Fibroblast of mammary gland (primary cell): ENCODE measurements around the gene MTMR3.

Experiments used
- DNase-seq: peaks from one replicate; pipeline ENCODE4 v3.0.0-alpha.2; 2010; ENCODE audit warnings: low read depth
- H3K4me3 ChIP-seq: 2 replicates; pipeline ENCODE4 v1.5.1; 2011; ENCODE audit warnings: low read depth, mild to moderate bottlenecking, low read length, moderate library complexity; ENCODE audit not compliant: control insufficient read depth
- CTCF ChIP-seq: conservative IDR thresholded peaks from 2 replicates; pipeline ENCODE4 v1.5.1; 2011; ENCODE audit warnings: low read depth, low read length, inconsistent platforms; ENCODE audit not compliant: control insufficient read depth, insufficient read depth

The MTMR3 gene

DNA sequence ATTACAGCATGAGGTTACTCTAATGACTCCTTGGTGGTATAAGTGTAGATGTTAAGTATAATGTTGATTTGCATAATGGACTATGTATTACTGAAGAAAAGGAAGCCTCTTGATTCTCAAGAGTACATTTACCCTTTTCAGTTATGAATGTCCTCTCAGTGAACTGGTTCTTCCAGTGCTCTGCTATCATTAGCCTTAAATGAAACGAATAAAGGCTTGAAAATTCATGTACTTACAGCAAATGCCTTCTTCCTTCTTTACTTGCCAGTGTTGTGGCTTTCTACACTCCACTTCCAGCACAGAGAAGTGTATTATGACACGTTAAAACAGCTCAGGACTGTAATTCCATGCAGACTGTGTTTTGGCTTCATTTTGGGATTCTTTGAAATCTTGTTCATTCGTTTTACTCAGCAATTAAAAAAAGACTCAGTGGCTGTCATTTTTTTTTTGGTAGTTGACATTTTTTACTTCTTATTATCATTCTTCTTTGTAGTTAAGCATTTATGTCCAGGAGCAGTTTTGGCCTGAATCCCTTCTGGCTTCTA, 96.9 kb downstream of the MTMR3 start:
- no peak overlapping the region for H3K4me3 ChIP-seq
- no peak for DNase-seq
- no peak for TF ChIP-seq CTCF

DNA sequence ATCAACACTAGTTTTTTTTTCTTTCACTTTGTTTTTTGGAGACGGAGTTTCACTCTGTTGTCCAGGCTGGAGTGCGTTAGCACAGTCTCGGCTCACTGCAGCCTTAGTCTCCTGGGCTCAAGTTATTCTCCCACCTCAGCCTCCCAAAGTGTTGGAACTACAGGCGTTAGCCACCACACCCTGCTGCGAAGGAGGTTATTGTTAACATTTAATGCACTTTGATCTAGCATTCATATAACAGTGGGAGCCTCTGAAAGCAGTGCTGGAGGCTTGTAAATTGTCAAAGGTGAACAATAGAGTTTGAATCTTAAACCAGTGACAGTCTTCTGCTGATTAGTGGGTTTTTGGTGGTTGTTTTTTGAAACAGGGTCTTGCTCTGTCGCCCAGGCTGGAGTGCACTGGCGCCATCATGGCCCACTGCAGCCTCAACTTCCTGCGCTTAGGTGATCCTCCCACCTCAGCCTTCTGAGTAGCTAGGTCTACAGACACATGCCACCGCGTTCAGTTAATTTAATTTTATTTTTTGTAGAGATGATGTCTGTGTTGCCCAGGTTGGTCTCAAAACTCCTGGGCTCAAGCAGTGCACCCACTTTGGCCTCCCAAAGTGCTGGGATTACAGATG, 100.4 kb downstream of the MTMR3 start:
- no peak overlapping the region for H3K4me3 ChIP-seq
- no peak for DNase-seq
- no peak for TF ChIP-seq CTCF

DNA sequence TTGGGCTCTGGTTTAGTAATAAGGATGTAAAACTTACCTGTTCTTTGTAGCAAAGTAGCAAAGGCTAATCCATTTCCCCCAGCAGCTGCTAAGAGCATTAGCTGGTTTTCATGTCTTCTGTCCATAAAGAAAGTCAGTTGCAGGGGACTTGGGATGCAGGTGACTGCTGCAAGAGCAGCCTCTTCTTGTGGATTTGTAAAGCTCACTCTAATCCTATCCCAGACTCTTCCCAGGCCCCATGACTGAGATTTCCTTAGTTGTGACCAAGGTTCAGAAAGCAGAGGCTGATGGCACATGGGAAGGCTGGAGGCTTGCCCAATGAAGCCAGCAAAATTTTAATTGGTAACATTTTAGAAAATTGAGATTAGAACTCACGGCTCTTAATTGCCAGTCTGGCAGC, 102.9 kb downstream of the MTMR3 start:
- no peak for DNase-seq
- no peak overlapping the region for H3K4me3 ChIP-seq
- no peak for TF ChIP-seq CTCF

DNA sequence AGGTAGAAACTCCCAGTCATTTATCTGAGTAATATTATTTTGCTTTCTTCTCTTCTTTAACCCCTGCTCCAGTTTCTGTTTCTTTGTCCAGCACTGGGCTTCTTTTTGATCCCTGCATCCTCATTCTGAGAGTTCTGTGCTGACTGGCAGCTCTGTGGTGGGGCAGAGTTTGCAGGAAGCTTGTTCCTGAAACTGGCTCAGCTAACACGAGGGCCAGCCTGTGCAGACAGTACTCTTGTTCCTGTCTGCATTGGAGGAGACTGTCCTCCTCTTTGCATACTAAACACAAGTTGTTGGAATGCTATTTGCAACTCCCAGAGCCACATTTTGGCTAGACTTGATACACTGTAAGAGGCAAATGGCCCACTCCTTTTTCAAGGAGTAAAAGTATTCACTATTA, 104.2 kb downstream of the MTMR3 start:
- TF ChIP-seq CTCF = no peak
- H3K4me3 ChIP-seq = no peak overlapping the region
- no peak for DNase-seq

DNA sequence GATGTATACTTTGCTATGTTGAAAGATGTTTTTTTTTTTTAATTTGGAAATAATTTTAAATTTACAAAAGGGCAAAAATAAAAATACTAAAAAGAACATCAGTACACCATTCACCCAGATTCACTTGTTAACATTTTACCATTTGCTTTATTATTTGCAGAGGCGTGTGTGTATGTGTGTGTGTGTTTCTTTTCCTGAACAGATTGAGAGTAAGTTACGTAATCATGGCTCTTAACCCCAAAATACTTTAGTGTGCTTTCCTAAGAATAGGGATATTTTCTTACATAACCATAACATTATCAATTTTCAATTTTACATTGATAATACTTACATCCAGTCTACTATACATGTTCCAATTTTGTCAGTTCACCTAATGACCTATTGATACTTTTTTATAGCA, 105.7 kb downstream of the MTMR3 start:
- TF ChIP-seq CTCF = no peak
- peak; percentile 23 for DNase-seq
- no peak overlapping the region for H3K4me3 ChIP-seq

DNA sequence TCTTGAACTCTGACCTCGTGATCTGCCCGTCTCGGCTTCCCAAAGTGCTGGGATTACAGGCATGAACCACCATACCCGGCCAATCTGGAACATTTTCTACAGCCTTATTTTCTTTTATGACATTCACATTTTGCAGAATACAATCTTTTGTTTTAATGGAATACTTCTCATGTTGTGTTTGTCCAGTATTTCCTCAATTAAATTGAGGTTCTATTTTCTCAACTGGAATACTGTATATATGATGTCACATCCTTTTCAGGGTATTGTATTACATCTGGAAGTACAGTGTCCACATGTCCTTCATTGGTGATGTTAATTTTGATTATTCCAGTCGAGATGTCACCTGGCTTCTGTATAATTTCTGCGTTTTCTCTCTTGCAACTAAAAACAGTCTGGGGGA, 106.5 kb downstream of the MTMR3 start:
- TF ChIP-seq CTCF = no peak
- DNase-seq = no peak
- no peak overlapping the region for H3K4me3 ChIP-seq
